NCI-H774 (cell line): Measurements from ENCODE around the gene EVX2.

Experiments
- DNase-seq: peaks from one replicate; lab custom pipeline; 2025; lab: John Stamatoyannopoulos, UW

EVX2 gene

DNA sequence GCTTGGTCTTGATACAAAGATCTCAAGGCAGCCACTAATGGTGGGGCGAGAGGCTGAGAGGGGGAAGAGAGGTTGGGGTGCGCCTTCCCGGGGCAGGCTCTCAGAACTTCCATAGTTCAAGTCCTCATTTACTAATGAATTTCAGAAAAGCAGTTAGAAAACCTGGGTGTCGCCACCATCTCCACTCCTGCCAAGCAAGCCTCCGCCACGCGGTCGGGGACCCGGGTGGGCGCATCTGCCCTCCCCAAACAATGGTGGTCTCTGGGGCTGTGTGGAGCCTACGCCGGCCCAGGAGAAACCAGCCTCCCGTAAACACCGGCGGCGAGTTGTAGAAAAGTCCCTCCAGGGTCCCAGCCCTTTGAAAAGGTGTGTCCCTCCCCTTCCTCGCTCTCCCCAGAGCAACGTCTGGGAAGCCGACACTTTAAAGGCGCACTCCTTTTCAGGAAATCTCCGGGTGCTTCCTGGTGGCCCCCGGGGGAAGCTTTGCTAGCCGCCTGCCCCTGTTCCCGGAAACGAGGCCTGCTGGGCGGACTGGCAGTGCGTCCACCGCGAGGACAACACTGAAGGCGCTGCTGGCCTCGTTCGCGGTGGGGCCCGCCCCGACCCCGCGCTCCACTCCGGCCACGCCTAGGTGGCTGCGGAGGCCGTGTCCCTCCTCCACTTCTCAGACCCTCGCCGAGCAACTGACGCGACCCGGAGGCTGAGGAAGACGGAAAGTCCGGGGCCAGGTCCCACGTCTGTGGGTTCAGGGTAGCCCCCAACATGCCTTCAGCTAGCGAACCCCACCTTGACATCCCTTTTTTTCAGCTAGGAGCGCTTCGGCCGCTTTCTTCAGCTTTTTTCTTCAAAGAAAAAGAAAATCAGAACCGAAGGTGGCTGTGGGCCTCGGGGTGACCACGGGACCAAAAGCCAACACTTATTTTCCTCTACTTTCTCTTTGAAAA is 16.8 kb downstream of the EVX2 start:
- DNase-seq = no peak

DNA sequence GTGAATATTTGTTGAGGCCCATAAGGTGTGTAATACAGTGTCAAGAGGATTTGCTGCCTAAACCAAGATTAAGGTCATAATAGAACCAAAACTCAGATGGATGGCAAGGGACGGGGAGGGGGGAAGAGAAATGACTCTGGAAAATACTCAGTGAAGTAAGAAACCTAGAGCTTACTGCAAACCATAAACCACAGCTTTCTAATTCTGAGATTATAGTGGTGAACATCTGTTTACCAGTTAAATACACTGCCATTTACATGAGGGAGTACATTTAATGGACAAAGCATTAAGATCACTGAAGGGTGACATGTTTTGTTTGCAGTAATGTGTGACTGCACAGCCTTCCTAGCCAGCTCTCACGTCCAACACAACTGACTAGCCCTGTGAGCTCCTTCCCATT is 19.8 kb downstream of the EVX2 start:
- peak; percentile 50 for DNase-seq

DNA sequence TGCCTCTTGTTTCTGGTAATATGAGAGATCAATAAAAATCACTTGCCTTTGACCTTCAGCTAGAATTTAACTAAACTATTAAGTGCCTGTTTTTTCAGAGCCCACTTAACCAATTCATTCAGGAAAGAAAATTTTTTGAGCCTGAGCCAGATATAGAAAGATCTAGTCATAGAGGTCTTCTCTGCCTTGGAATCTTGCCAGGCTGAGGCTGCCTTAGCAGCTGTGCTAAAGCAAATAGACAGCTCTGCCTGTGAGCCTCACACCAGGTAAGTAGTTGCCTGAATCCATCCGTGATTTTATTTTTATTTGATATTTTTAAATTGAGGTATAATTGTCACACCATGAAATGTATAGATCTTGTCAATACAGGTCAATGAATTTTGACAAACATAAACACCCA is 27.4 kb downstream of the EVX2 start:
- peak; percentile 44 for DNase-seq

DNA sequence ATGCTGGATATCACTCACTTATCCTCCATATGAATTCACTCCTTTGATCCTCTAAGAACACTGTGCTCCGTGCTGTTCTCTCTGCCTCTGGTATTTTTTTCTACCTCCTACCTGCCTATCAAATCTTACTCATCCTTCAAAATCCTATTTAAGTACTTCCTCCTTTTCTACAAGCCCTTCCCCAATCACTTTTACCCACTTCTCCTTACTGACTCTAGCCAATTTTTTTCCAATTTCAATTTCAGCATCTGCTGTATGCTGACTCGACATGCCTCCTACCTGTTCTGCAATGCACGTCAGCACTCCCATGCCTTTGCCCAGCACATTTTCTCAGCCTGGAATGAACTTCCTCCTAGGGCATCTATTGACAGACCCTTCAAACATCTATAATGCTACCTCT is 44.4 kb downstream of the EVX2 start:
- no peak for DNase-seq

DNA sequence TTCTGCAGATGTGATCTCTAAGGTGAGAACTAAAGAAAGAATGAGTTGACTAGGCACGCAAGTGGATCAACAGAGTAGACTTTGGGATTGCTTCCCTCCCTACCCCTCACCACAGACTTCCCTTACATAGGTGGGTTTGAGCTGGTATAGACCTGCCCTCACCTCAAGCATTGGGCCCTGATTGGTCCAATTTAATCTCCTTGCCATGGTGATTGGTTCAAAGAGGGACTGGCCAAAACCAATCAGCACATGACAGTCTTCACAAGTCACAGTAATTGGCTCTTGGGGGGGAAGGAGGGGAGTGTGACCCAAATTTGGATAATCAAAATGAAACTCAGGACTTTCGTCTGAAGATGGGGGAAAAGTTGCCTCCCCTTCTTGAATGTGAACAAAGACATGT is 45.1 kb downstream of the EVX2 start:
- DNase-seq = no peak

DNA sequence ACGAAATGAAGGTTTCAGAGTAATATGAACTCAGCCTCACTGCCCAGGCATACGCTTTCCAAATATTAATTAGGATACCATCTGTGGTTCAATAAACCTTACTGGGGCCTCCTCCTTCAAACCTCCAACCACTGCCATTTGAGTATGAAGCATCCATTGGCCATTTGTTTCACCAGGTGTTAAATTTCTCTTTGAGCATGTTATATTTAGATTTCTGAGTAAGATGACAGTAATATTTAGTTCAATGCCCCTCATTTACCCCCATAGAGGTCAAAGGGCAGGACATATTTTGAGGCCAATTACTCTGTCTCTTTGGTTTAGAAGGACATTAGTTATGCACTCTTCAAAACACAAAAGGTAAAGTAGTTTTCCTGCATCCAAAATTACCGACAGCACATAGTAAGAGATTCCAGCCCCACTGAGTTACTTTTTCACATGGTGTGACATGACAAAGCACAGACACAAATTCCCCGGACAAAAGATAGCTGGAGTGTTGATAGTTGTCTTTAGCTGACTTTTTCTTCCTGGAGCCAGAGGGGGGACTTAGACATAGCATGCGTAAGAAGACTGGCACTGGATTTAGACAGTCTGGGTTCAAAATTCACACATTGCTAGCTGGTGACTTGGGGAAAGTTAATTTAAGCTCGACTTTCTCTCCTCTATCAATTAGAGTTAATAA is 48.6 kb downstream of the EVX2 start:
- no peak for DNase-seq

DNA sequence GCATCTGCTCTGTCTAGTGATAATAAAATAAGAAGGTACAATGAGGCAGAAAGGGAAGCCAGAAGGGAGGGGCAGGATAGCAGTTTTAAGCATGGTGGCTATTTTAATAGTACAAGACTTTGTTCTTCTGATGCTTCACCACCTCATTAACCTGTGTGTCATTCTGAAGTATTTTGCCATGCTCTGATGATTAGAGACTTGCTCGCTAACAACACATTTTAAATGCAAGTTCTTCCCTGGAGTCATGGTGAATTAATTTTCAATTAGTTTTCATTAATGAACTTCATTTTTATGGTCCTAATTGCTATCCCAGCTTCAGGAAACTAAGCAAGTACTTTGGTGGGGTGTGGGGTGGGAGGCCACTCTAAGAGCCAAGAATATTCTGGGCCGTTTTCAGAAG is 56.0 kb downstream of the EVX2 start:
- no peak for DNase-seq
